DMS153 treated with DMSO at 0.1 percent for 48 hours (cell line): ENCODE results near the gene ANK3.

Source experiments
- DNase-seq: peaks from one replicate; lab custom pipeline; 2025; ENCODE audit not compliant: unreplicated experiment; lab: John Stamatoyannopoulos, UW

Gene ANK3

DNA sequence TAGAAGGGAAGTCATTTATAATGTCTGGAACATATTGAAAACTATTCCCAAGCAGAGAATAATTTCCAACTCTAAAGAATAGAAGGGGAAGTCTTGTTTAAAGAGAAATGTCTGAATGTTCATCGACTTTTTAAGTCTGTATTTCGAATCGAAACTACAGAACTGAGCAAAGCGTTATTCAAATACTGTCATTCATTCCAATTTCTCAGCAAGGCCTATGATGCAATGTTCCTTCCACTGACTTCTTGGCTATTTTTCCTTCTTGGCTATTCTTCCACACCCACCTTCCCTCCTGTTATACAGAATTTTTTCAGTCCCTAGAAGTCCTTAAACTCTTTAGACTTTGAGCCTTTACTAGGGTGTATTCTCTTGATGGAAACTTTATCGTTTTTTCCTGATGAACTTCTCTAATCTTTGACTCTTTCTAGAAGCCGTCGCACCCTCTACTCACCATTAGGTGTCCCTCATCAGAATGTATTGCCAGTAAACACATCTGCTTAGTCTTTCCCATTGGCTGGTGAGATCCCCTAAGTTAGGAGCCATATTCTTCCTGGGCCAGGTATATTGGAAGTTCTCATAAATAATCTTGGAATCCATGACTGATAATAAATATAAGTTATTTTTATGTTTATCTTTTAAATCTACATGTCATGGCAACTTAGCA lies 247.6 kb downstream of the ANK3 start:
- no peak for DNase-seq

DNA sequence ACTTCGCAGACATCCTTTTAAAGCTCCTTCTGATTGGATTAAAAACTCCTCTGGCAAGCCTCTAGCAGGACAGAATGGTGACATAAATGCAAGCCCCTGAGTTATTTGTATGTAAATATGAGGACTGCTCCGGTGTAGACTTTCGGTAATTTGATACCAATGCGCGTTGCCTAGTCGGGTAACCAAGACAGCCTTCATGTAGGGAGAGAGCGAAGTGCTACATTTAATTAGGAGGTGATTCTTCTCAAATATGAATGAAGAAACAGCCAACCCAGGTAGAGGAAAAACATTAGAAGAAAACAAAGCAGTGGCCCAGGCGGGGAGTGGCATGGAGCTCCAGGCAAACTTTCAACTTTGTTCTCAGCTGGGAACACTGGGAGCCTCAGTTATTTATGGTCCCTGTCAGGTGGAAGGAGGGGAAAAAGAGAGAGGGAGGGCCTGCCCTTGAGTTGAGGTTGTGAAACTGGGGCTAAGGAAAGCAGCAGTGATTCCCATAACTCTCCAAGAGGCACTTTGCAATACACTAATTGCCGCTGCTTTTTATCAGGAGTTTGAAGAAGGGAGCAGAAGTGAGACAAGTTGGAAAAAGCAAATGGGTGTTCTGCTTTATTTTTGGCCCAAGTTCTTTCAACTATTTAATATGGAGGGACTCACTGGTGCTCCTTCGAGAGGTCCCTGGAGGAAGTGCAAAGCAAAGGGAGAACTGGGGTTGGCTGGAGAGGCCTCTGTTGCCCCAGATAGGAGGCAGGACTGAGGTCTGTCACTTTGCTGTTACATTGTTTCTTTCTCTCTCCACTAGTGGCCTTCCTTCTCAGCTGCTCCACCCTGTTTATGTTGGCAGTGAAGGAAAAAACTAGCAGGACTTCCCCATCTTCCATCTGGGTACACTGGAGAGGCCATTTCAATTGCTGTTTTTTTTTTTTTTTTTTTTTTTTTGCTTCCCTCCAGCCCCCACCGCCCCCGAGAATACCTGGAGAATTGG lies 248.7 kb downstream of the ANK3 start:
- DNase-seq, result peak; percentile 74

DNA sequence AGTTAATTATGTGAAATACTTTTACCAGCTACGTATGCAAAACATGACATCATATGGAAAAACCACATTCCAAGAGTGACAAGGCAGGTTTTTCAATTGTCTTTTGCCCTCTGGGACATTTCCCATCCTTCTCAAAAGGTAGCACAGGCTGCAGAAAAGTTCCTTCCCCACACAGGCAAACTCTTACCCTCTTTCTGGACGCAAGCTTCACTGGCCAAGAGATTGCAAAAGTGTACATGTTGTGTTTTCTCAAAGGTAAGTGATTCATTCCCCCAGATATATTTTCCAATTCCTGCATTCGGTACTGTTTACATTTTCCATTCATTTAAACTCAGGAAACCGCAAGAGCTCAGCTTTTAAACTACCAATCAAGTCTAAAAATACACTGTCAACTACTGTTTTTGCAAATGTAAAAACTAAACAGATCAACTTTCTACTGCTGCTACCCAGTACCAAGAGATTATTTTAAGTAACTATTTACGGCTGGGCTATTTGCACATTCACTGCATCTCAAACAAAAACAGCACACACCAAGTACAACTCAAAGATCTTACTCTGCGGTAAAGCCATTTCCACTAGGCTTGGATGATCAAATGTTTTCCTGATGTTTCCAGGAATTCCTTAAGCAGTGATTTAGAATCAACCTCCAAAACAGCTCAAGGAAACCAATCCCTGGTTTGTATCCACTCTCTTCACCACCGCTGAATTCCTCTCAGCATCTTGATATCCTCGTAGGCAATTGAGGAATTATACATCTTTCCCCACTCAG lies 249.7 kb downstream of the ANK3 start:
- DNase-seq, result no peak

DNA sequence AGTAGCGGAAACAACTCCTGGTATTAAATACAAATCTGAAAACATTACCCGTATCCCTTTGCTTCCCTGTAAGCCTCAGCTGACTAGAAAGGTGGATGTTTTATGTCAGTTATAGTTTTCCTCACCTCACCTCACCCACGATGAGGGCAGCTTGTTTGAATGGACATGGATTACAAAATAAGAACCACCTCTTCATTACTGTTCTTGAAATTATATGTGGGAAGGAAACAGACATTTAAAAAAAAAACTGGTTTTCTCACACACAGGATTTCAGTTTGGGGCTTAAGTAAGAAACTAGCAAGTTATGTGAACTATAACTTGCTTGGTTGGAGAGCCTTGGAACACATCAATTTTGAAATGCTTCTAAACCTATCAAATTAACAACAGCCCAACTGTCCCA lies 250.4 kb downstream of the ANK3 start:
- no peak for DNase-seq

DNA sequence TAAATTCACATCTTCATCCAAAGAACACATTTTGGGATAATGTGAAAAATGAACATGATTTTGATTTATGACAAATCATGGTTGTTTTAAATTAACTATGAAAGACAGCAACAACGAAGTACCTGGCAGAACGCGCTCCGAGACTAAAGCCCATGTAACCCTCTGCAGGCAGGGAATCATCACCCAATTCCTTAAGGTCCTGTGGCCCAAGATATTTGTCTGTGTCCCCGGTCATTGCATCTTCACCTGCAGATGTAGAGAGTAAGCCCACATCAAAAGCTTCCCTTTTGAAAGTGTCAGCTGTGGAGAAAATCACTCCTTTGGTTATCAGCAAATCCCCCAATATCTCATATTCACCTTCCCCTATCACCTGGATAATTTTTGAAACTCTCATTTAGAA lies 250.8 kb downstream of the ANK3 start:
- no peak for DNase-seq

DNA sequence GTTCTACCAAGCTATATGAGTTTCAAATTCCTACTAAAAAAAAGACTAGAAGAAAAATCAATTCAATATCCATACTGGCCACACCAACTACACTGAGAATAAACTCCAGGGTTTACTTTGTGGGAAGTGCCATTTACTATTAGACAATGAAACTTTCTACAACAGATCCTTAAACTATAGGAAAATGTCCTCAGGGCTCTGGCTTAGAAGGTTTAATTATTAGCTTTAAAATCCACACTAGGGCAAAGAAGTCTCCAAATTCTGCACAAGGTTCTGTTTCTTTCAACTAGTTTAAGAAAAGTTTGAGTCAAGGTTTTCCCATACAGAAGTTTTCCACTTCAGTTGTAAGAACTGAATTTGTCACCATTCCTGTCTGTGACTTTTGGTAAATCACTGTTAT lies 251.6 kb downstream of the ANK3 start:
- DNase-seq, result no peak

DNA sequence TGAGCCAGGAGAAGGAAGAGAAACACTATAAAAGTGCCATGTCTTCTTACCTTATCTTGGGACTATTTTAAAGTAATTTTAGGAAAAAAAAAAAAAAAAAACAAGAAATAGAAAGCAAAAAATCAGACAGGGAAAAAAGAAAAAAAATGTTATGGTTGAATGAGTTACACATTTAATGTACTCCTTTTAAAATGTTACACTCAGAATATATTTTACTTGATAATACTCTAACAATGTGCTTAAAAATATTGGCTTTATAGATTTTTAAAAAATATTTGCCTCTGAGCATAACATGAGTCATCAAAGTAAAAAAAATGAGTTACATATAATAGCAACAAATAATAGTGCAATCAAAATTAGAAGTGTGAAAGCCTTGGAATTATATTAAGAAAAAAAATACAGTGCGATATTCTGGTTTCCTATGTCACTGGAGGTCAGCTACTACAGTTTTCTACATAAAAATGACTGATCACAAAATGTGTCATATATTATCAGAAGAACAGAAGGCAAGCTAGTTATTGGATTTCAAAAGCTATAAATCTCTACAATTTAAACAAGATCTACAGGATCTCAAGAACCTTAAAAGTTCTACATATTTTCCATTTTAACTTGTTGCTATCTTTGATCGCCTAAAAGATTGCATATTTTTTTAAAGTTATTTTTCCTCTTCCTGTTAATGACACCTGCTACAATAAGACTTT lies 252.2 kb downstream of the ANK3 start:
- DNase-seq, result no peak

DNA sequence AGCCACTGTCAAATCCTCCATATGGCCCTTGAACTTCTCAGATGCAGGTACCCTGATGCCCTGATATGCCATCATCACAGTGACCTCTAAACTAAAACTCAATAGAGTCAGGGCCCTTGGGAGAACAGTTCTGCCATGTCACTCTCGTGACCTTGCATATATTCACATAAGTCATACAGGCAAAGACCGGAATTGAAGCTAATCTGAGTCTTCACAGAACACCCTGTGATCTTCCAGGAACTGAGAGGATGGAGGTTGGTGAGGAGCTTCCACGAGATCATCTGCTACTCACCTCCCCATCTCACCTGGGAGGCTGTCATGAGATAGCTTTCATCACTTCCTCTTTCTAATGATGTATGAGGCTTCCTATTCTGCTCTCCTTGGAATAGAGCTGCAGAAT lies 254.7 kb downstream of the ANK3 start:
- DNase-seq, result no peak

DNA sequence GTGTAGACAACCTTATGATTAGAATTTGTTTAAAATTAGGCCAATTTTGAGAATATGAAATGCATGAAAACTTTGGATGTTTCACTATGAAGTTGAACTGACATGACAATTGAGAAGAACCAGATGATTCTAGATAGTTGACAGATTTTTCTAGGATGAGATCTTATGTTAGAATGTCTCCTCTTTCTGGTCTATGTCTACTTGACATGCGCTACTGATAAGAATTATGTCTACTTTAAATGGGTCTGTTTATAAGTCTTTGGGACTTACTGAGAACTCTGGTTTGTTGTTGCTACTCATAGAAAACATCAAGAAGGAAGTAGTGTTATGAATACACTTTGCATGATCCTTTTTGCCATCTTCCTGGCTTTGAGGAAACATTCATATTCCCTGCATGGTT lies 255.1 kb downstream of the ANK3 start:
- DNase-seq, result no peak

DNA sequence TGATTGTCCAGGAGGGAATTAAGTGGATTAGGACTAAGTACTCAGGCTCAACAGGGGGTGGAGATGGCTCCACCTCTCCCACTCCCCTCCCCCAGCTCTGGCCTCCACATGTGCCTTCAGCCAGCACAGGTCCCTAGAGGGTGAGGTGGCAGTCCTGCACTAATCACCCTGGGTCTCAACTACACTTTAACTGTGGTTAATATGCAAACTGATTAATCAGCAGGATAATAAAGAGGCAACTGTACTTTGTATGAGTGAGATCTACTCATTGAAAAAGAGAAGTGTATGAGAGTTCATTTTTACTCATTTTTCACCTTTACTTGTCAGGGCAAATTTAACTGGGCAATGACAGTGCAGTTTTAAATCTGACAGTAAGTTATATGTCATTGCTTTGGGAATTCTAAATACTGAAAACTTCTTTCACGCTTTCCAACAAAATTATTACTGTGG lies 259.5 kb downstream of the ANK3 start:
- no peak for DNase-seq

DNA sequence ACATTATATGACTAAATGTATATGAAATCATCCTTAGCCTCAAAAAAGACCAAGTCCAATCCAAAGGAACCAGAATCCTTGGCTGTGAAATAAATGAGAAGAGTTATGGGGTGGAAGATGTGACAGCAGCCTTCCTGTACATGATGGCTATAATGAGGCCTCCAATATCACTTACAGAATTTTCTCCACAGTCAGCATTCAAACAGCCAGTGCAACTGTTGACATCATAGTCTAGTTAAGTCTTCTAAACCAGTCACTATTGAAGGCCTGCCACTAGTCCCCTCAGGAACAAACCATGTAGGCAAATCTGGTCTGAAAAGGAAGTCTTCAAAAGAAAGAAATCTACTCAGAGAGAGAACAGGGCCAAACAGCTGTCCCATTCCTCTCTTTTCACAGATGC lies 263.8 kb downstream of the ANK3 start:
- no peak for DNase-seq

DNA sequence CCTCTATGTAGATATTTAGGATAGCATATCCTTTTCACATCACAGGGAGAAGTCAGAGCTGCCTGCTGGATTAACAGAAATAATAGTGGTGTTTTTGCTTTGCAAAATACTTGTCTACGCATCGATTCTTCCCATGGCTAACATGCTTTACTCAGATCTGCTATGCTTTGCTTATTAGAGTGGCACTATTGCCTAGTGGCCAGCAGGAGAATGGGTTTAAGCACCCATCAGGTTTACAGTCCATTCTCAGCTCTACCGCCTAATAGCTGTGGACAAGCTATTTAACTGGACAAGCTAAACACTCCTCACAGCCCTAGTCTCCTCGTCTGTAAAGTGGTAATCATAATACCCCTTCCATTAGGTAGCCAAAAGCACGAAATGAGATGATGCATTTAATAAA lies 265.1 kb downstream of the ANK3 start:
- no peak for DNase-seq

DNA sequence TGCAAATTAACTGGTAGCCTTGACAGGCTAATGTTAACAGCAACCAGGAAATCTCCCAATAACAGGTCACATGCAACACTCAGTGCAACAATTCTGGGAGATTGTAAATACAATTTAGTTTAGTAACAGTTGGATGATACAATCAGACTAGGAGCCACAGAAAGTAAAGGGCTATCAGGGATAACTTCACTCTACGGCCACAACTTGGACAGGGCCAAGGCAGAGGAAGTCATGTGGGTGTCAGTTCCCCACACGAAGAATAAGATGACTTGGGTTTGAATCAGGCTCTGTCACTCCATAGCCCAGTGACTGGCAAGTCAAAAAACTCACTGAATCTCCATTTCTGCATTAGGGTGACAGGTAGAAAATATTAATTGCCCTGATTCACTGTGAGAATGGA lies 266.0 kb downstream of the ANK3 start:
- no peak for DNase-seq

DNA sequence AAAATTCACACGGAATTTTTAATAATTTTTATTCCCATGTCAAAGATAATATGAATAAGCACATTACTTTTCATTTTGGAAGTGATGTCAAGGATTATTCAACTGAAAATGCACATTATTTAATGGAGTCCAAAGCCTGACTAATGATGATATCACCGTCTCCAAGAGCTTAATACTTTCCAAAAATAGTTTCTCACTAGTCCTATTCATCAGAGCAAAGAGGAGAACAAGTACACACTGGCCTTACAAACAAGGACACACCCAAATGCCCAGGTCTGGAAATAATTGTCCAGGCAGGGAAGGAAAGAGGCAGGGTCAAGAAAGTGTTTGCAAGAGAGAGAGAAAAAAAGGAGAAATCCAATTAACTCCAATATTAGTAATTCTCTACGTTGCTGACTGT lies 266.5 kb downstream of the ANK3 start:
- no peak for DNase-seq

DNA sequence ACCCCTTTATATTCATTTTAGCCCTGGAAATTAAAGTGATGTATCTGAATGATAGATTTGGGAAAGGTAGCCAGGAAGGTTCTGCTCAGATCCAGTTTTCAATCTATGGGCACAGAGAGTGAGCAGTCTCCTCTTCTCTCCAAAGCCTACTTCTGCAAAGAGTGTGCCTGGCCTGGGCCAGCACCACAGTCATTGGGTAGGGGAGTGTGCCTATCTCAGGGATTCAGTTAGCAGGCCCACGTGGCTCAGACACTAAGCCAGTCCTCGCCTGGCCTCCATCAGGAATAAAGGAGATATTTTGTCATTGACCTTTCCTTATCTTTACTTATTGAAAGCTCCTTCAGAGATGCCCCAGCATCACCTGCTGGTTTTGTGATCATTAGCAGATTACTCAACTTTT lies 267.5 kb downstream of the ANK3 start:
- DNase-seq, result no peak

DNA sequence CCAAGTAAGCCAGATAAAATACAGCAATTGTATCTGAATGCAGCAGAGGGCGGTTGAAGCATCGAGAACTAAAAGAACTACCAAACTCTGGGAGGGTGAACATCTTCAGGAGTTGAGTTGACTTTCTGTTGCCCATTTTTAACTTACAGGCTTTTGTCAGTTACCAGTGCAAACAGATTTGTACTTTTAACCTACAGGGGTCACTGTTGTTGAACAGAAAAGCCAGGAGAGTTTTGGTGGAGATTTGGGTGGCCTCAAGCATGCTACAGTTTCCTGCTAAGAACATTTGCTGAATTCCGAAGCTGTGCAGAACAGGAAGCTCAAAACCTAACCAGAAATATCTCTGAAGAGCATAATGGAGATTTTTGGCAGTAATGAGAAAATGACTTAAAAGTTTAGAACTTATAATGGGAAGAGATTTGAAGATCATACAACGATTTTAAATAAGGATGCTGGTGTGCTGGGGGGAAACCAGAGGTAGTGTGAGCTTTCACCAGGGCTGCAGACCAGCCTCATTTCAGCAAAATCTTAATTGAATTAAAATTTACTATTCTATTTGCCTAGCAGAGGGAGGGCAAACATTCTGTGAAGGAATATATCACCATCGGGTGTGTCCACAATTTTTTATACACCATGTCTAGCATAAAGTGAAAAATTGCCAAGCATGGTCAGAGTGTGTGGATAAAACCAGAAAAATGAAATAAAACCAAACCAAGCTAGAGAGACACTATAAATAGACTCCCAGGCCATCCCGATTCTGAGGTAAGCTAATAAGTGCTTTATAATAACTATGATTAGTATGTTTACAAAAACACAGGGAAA lies 274.7 kb downstream of the ANK3 start:
- DNase-seq, result no peak

DNA sequence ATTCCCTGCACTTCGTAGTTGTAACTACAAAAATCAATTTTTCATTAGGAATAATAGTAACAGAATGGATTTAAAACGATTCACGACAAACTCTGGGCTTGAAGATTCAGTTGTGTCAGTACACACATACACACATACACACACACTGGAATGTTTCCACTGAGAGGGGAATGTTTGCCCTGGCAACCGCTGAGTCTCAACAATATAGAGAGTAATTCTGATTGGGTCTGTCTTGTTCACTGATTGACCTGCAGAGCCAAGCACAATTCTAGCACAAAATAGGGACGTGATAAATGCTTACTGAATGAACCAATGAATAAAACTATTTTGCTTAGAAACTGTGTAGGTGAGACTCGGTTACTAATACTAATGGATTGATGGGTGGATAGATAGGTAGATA lies 278.9 kb downstream of the ANK3 start:
- DNase-seq, result no peak

DNA sequence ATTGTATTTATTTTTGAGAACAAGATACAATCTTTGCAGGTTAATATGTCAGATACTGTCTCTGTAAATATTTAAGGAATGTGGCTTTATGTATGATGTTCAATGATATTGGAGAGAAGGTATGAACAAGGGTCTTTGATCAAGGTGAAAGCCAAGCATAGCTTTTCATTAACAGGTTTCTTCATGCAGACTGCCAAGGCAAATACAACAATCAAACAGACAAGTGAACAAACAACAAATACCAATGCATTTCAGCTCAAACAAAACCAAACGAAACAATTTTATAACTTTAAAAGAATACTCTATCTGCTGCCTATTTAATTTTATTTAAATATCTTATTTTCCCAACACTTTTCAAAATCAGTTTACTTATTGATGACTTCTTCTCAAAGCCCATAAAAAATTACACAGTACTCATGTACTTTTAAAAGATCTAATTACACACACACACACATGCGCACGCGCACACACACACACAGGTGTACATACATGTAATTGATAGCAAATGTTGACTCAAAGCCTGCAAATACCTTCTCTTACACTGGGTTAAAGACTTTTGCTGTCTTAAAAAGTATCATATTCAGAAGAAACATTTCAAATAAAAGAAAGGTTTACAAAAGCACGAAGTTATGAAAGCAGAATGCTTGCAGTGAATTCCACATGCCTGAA lies 282.2 kb downstream of the ANK3 start:
- DNase-seq, result no peak

DNA sequence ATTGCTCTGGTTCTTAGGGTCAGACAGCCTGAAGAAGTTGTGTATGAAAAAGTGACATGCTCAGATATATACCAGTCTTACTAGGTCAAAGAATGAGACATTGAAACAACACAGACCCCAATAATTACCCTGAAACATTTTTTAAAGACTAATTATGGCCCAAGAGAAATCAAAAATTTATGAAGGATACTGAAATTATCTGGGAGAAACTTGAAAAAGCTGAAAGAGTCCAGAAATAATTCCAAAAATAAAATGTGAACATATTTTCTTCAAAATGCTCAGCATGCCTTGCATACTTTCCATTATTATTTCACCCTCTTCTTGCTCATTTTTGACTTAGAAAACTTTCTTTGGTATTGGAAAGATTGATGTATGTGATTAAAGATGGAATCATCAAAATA lies 284.4 kb downstream of the ANK3 start:
- no peak for DNase-seq

DNA sequence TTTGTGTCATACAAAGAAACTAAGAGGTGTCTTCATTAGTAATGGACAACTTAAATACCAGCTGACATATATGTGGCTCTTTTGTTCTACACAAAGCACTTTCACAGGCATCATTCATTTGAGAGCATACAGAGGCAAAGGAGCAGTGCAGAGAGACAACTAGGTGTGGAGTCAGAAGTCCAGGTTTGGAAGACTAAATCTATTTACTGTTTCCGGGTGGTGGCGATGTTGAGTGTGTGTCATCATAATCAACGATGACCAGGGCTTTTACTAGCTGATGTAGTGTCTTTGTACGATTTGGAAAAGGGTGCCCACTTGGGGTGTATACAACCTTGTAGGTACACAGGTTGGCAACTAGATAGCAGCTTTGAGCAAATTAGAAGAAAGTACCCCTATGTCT lies 287.9 kb downstream of the ANK3 start:
- no peak for DNase-seq
